Measurements from ENCODE around the gene GATAD1. TPM values are rescaled to one million over a fixed set of nuclear protein-coding genes. Genes with fewer than 3 reads are reported as not detected.
A peak's percentile ranks its signal among the peaks of the same experiment; 100 is the strongest.
"Not testable (repeated sequence)": the region's sequence is repeated elsewhere in the genome, so short reads cannot be mapped to it uniquely, and the experiment has no call there.

Gene GATAD1
- total and polyA plus RNA-seq, 3 experiments from 2014 or later, result 11.4 to 18.9 (median 18.3) TPM

DNA sequence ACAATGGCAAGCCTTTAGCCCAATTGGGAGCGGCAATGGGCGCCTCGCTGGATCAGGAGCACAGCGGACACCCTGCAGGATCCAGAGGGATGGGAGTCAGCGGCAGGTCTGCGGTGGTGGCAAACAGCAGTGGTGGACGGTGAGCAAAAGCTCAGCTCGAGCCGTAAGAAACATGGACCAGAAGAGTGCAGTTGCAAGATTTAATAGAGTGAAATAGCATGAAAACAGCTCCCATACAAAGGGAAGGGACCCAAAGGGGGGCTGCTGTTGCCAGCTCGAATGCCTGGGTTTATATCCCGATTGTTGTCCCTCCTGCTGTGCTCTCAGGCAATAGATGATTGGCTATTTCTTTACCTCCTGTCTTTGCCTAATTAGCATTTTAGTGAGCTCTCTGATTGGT is 30.4 kb downstream of the GATAD1 start, which contains the start of gene ERVW-1:
TSS of gene ERVW-1 (minus strand) at position 266 of the 400 bp plus-strand sequence. CDS start 7,565 bp downstream, outside the sequence.
- H3K4me1 Mint-ChIP-seq; H3K9me3 ChIP-seq (ENCODE audit: low read length); H3K27ac ChIP-seq (ENCODE audit: low read depth, low read length); POLR2A ChIA-PET; H3K4me3 Mint-ChIP-seq; H3K9me3 Mint-ChIP-seq; DNase-seq; H3K27me3 ChIP-seq (ENCODE audit: insufficient read depth, low read length, poor library complexity, severe bottlenecking); H3K36me3 ChIP-seq (ENCODE audit: insufficient read depth, low read length); H3K4me1 ChIP-seq (ENCODE audit: insufficient read depth, low read length); H3K27me3 Mint-ChIP-seq; H3K36me3 Mint-ChIP-seq; H3K4me3 ChIP-seq (ENCODE audit: low read length): not testable (repeated sequence)
- CTCF ChIA-PET, result interaction anchor here (1.0 kb wide), 1 partner anchor 298 kb away, joined by 3 read pairs; no protein-coding TSS in a partner anchor
- H3K27ac Mint-ChIP-seq, result peak within 1 kb of the TSS in 2 of 8 donors; percentile 41 to 43

DNA sequence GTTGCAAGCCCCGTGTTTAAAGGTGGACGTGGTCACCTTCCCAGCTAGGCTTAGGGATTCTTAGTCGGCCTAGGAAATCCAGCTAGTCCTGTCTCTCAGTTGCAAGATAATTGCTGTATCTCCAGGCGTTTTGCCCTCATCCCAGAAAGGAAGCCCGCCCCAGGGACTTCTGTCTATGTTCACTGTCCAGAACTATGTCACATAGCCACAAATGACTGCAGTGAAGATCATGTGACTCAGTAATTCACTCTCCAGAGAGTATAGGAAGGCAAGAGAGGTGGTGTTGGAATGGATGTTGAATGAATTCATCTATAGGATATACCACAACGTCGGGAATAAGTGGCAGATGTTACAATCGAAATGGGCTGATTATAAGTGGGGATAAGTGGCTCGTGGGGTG is 30.8 kb downstream of the GATAD1 start:
- ChIA-PET CTCF (no interaction called here), POLR2A (no interaction called here)
- no peak for DNase-seq
- Histone ChIP-seq H3K4me3 (ENCODE audit: low read length) (no peak overlapping the region), H3K27me3 (ENCODE audit: insufficient read depth, low read length, poor library complexity, severe bottlenecking) (no peaks in the 10 kb centered on the region), H3K4me1 (ENCODE audit: insufficient read depth, low read length) (no peaks in the 10 kb centered on the region), H3K9me3 (ENCODE audit: low read length) (no peaks in the 10 kb centered on the region), H3K27ac (ENCODE audit: low read depth, low read length) (no peak overlapping the region), H3K36me3 (ENCODE audit: insufficient read depth, low read length) (no peaks in the 10 kb centered on the region)
- Mint-ChIP-seq H3K27me3 (no peaks in the 10 kb centered on the region), H3K4me3 (no peak overlapping the region), H3K9me3 (no peaks in the 10 kb centered on the region), H3K27ac (peak overlapping the region in 2 of 8 donors; percentile 41 to 43), H3K36me3 (peaks cover 0 to 4% (median 0%) of the 10 kb centered on the region in 3 donors), H3K4me1 (no peaks in the 10 kb centered on the region)

DNA sequence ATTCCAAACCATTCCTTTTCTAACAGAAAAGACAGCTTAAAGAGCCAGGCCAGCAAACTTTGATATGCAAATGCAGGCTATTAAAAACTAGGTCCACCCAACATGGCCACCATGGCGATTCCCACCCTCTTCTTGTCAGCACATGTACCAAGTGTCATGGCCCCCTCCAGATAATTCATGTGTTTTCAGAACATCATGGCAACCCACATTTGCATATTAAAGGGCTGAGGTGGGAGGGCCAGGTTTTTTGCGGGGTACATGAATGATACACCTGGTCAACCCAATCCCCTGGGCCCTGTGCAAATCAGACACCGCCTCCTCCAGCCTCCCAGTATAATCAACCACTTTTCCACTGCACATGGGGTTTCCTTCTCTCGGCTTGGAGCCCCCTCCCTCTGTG is 31.4 kb downstream of the GATAD1 start:
- CTCF ChIA-PET, result no interaction called here

DNA sequence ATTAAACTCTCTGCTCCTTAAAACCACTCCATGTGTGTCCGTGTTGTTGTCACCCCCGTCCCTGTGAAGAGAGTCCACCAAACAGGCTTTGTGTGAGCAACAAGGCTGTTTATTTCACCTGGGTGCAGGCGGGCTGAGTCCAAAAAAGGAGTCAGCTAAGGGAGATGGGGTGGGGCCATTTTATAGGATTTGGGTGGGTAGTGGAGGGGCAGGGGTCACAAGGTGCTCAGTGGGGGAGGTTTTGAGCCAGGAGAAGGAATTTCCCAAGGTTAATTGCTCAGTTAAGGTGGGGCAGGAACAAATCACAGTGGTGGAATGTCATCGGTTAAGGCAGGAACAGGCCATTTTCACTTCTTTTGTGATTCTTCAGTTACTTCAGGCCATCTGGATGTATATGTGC is 31.9 kb downstream of the GATAD1 start:
- H3K27ac ChIP-seq (ENCODE audit: low read depth, low read length); H3K27me3 ChIP-seq (ENCODE audit: insufficient read depth, low read length, poor library complexity, severe bottlenecking); H3K9me3 Mint-ChIP-seq; DNase-seq; H3K4me1 Mint-ChIP-seq; H3K4me1 ChIP-seq (ENCODE audit: insufficient read depth, low read length); H3K27me3 Mint-ChIP-seq; CTCF ChIA-PET; H3K9me3 ChIP-seq (ENCODE audit: low read length); H3K4me3 ChIP-seq (ENCODE audit: low read length); POLR2A ChIA-PET; H3K36me3 ChIP-seq (ENCODE audit: insufficient read depth, low read length); H3K36me3 Mint-ChIP-seq; H3K4me3 Mint-ChIP-seq: not testable (repeated sequence)
- peak overlapping the region in 1 of 8 donors; percentile 74 for H3K27ac Mint-ChIP-seq

More for the DNA sequence above, 31.4 kb downstream of the GATAD1 start:
- Mint-ChIP-seq H3K36me3 (peaks cover 0 to 4% (median 0%) of the 10 kb centered on the region in 3 donors), H3K27me3 (no peaks in the 10 kb centered on the region), H3K27ac (peak overlapping the region in 1 of 8 donors; percentile 74), H3K9me3 (no peaks in the 10 kb centered on the region), H3K4me3 (no peak overlapping the region), H3K4me1 (no peaks in the 10 kb centered on the region)
- DNase-seq, result no peak
- no peak overlapping the region for H3K27ac ChIP-seq (ENCODE audit: low read depth, low read length)
- H3K27me3 ChIP-seq (ENCODE audit: insufficient read depth, low read length, poor library complexity, severe bottlenecking), result no peaks in the 10 kb centered on the region
- H3K9me3 ChIP-seq (ENCODE audit: low read length), result no peaks in the 10 kb centered on the region
- no peak overlapping the region for H3K4me3 ChIP-seq (ENCODE audit: low read length)
- POLR2A ChIA-PET, result no interaction called here
- no peaks in the 10 kb centered on the region for H3K4me1 ChIP-seq (ENCODE audit: insufficient read depth, low read length)
- H3K36me3 ChIP-seq (ENCODE audit: insufficient read depth, low read length), result no peaks in the 10 kb centered on the region

DNA sequence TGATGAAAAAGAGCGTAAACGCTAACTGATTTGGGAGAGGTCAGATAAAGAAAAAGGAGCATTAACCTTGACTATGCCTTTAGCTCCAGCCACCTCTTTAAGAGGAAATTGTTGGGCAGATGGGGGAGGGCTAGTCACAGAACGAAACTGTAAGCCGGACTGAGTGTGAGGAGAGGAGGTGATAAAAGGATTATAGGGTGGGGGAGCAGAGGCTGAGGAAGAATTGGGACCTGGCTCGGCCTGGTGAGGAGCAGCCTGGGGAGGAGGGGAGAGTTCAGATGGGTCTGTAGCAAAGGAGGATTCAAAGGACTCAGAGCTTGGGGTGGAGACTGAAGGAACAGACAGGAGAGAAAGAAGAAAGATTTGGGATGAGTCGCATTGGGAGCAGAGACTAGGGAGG is 36.3 kb downstream of the GATAD1 start:
- H3K4me3 Mint-ChIP-seq; H3K4me1 ChIP-seq (ENCODE audit: insufficient read depth, low read length); CTCF ChIA-PET; H3K9me3 ChIP-seq (ENCODE audit: low read length); DNase-seq; H3K36me3 ChIP-seq (ENCODE audit: insufficient read depth, low read length); H3K4me1 Mint-ChIP-seq; H3K27ac Mint-ChIP-seq; H3K9me3 Mint-ChIP-seq; H3K4me3 ChIP-seq (ENCODE audit: low read length); H3K27me3 Mint-ChIP-seq; H3K27me3 ChIP-seq (ENCODE audit: insufficient read depth, low read length, poor library complexity, severe bottlenecking); H3K27ac ChIP-seq (ENCODE audit: low read depth, low read length); POLR2A ChIA-PET: not testable (repeated sequence)
- H3K36me3 Mint-ChIP-seq, result peaks cover 0 to 24% (median 10%) of the 10 kb centered on the region in 3 donors

DNA sequence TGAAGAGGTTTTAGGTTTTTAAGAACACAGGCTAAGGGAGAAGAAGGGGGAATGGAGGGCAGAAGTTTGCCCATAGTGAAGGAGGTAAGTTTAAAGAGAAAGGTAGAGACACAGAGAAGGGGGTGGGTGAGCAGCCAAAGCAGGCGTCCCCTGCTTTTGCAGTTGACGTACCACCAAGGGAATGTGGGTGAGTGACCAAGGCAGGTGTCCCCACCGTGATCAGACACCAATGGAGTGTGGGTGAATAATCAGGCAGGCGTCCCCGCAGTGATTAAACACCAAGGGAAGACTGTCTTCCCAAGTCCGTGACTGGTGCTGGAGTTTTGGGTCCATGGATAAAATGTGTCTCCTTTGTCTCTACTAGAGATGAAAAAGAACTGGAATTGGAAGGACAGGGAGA is 36.9 kb downstream of the GATAD1 start:
- H3K4me3 ChIP-seq (ENCODE audit: low read length); H3K36me3 ChIP-seq (ENCODE audit: insufficient read depth, low read length); H3K27ac Mint-ChIP-seq; POLR2A ChIA-PET; H3K27me3 ChIP-seq (ENCODE audit: insufficient read depth, low read length, poor library complexity, severe bottlenecking); CTCF ChIA-PET; H3K4me1 Mint-ChIP-seq; H3K4me3 Mint-ChIP-seq; H3K4me1 ChIP-seq (ENCODE audit: insufficient read depth, low read length); H3K9me3 ChIP-seq (ENCODE audit: low read length); DNase-seq; H3K27ac ChIP-seq (ENCODE audit: low read depth, low read length); H3K27me3 Mint-ChIP-seq; H3K9me3 Mint-ChIP-seq: not testable (repeated sequence)
- H3K36me3 Mint-ChIP-seq, result peaks cover 0 to 27% (median 11%) of the 10 kb centered on the region in 3 donors

DNA sequence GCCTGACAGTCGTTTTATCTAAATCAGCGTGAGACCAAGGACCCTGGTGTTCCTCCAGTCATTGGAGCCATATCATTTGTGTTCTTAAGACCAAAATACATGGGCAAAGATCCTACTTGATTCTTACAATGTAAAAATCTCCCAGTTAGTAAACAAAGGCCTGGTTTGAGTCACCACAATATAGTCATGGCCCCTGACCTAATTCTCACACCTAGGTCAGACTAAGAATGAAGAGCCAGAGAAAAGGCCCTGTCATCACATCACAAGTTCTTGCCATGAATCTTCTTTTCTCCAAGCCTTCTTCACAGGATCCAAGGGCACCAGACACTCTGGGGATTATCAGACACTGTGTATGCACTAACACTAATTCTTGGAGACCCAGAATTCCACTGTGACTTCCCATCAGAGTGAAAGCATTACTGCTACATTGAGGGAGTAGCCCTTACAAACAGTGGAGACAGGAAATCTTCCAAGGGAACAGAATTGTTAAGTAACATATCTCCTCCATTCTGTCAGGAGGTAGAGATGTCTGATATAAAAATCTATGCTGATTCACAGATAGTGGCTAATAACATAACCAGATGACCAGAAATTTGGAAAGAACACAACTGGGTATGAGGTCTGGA is 38.1 kb downstream of the GATAD1 start:
- H3K4me1 ChIP-seq (ENCODE audit: insufficient read depth, low read length), result no peaks in the 10 kb centered on the region
- Mint-ChIP-seq H3K4me1 (no peaks in the 10 kb centered on the region), H3K4me3 (no peak overlapping the region), H3K36me3 (peaks cover 0 to 34% (median 14%) of the 10 kb centered on the region in 3 donors), H3K9me3 (no peaks in the 10 kb centered on the region), H3K27ac (no peak overlapping the region), H3K27me3 (no peaks in the 10 kb centered on the region)
- H3K4me3 ChIP-seq (ENCODE audit: low read length), result no peak overlapping the region
- no peaks in the 10 kb centered on the region for H3K36me3 ChIP-seq (ENCODE audit: insufficient read depth, low read length)
- H3K27me3 ChIP-seq (ENCODE audit: insufficient read depth, low read length, poor library complexity, severe bottlenecking), result no peaks in the 10 kb centered on the region
- no peak overlapping the region for H3K27ac ChIP-seq (ENCODE audit: low read depth, low read length)
- POLR2A ChIA-PET, result interaction anchor here (0.6 kb wide), 1 partner anchor 47 kb away, joined by 4 read pairs; no protein-coding TSS in a partner anchor
- CTCF ChIA-PET, result no interaction called here
- no peaks in the 10 kb centered on the region for H3K9me3 ChIP-seq (ENCODE audit: low read length)
- DNase-seq, result no peak

DNA sequence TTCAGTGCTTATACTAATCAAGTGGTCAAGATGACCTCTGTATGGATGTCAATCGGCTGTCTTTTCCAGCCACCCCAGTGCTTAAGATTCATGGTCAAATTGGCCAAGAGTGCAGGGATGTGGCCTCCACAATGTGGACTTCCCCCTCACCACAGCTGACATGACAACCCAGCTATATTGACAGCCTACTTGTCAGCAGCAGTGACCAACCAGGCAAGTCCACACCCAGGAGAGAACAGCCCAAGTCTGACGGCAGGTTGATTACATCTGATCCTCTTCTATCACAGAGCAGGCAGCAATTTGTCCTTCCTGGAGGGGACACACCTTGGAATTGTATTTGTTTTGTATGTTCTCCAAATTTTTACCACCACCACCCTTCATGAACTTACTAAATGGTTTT is 38.7 kb downstream of the GATAD1 start:
- no peaks in the 10 kb centered on the region for H3K4me1 ChIP-seq (ENCODE audit: insufficient read depth, low read length)
- H3K9me3 ChIP-seq (ENCODE audit: low read length), result no peaks in the 10 kb centered on the region
- ChIA-PET CTCF (no interaction called here), POLR2A (no interaction called here)
- H3K27me3 ChIP-seq (ENCODE audit: insufficient read depth, low read length, poor library complexity, severe bottlenecking), result no peaks in the 10 kb centered on the region
- no peaks in the 10 kb centered on the region for H3K9me3 Mint-ChIP-seq
- H3K36me3 ChIP-seq (ENCODE audit: insufficient read depth, low read length), result peaks cover 5% of the 10 kb centered on the region
- no peaks in the 10 kb centered on the region for H3K27me3 Mint-ChIP-seq
- no peak overlapping the region for H3K4me3 ChIP-seq (ENCODE audit: low read length)
- peaks cover 0 to 40% (median 14%) of the 10 kb centered on the region in 3 donors for H3K36me3 Mint-ChIP-seq
- no peak overlapping the region for H3K4me3 Mint-ChIP-seq
- no peaks in the 10 kb centered on the region for H3K4me1 Mint-ChIP-seq
- no peak for DNase-seq
- H3K27ac ChIP-seq (ENCODE audit: low read depth, low read length), result no peak overlapping the region
- peak overlapping the region in 2 of 8 donors; percentile 52 to 59 for H3K27ac Mint-ChIP-seq

Measured in CD8-positive, alpha-beta memory T cell (primary cell).